HUES48 (cell line): Measurements from ENCODE around the gene KLHL21.
"Not testable (repeated sequence)": the region's sequence is repeated elsewhere in the genome, so short reads cannot be mapped to it uniquely, and the experiment has no call there.

ENCODE experiments used
- H3K27ac ChIP-seq: one replicate; pipeline ENCODE4 v1.7.0; 2013; ENCODE audit warnings: low read depth, low read length, inconsistent platforms
- H3K27me3 ChIP-seq: 2 replicates; pipeline ENCODE4 v1.6.1; 2013; ENCODE audit warnings: mild to moderate bottlenecking, low read length; ENCODE audit not compliant: control insufficient read depth, insufficient read depth
- H3K36me3 ChIP-seq: 2 replicates; pipeline ENCODE4 v1.6.1; 2013; ENCODE audit warnings: low read length; ENCODE audit not compliant: control insufficient read depth, insufficient read depth
- H3K4me1 ChIP-seq: 2 replicates; pipeline ENCODE4 v1.6.1; 2013; ENCODE audit warnings: mild to moderate bottlenecking, low read length; ENCODE audit not compliant: control insufficient read depth, insufficient read depth
- H3K4me3 ChIP-seq: 2 replicates; pipeline ENCODE4 v1.5.1; 2013; ENCODE audit warnings: mild to moderate bottlenecking, low read depth, low read length
- H3K9ac ChIP-seq: 2 replicates; pipeline ENCODE4 v1.6.1; 2013; ENCODE audit warnings: mild to moderate bottlenecking, low read depth, low read length, moderate library complexity
- H3K9me3 ChIP-seq: 2 replicates; pipeline ENCODE4 v1.6.1; 2013; ENCODE audit warnings: low read length; ENCODE audit not compliant: control insufficient read depth, insufficient read depth

Gene KLHL21

DNA sequence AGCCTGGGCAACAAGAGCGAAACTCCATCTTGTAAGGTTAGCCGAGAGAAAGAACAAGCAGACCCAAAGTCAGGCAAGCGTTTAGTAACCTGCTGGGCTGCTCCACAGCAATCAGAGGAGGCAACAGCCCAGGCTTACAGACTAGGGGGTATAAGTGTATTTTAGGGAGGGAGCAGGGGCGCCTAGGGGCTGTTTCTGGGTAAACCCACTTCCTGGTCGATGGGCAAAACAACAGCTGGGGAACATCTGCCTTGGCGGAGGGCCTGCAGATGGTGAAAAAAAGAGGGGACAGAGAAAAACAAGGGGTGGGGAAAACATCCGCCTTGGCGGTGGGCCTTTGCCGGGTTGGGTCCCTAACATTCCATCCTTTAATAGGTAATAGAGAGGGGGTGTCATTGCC is 42.4 kb downstream of the KLHL21 start:
- Histone ChIP-seq H3K4me3 (no peak overlapping the region), H3K27me3 (peaks cover 6% of the 10 kb centered on the region), H3K9me3 (no peaks in the 10 kb centered on the region), H3K36me3 (no peaks in the 10 kb centered on the region), H3K27ac (no peak overlapping the region), H3K9ac (no peak overlapping the region), H3K4me1 (no peaks in the 10 kb centered on the region)

DNA sequence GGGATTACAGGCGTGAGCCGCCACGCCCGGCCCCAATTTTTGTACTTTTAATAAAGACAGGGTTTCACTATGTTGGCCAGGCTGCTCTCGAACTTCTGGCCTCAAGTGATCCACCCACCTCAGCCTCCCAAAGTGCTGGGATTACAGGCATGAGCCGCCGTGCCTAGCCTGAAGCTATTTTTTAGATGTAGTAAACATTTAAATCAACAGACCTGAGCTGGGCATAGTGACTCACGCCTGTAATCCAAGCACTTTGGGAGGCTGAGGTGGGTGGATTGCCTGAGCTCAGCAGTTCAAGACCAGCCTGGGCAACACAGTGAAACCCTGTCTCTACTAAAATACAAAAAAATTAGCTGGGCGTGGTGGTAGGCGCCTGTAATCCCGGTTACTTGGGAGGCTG is 43.5 kb downstream of the KLHL21 start:
- H3K4me1 ChIP-seq, H3K27me3 ChIP-seq, H3K9me3 ChIP-seq, H3K9ac ChIP-seq, H3K4me3 ChIP-seq, H3K36me3 ChIP-seq, H3K27ac ChIP-seq: not testable (repeated sequence)

DNA sequence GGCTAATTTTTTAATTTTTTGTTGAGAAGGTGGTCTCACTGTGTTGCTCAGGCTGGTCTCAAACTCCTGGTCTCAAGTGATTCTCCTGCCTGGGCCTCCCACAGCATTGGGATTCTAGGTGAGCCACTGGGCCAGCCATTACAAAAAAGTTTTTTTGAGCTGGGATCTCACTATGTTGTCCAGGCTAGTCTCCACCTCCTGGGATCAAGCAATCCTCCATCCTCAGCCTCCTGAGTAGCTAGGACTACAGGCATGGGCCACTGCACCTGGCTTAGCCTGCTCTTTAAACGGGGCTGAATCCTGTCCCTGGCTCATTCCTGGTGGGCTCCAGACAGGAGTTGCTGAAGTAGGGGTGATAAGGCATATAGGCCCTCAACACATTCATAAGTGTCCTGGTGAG is 45.1 kb downstream of the KLHL21 start:
- Histone ChIP-seq H3K9ac (no peak overlapping the region), H3K27ac (no peak overlapping the region), H3K27me3 (no peaks in the 10 kb centered on the region), H3K9me3 (no peaks in the 10 kb centered on the region), H3K4me1 (peaks cover 5% of the 10 kb centered on the region), H3K4me3 (no peak overlapping the region), H3K36me3 (no peaks in the 10 kb centered on the region)

DNA sequence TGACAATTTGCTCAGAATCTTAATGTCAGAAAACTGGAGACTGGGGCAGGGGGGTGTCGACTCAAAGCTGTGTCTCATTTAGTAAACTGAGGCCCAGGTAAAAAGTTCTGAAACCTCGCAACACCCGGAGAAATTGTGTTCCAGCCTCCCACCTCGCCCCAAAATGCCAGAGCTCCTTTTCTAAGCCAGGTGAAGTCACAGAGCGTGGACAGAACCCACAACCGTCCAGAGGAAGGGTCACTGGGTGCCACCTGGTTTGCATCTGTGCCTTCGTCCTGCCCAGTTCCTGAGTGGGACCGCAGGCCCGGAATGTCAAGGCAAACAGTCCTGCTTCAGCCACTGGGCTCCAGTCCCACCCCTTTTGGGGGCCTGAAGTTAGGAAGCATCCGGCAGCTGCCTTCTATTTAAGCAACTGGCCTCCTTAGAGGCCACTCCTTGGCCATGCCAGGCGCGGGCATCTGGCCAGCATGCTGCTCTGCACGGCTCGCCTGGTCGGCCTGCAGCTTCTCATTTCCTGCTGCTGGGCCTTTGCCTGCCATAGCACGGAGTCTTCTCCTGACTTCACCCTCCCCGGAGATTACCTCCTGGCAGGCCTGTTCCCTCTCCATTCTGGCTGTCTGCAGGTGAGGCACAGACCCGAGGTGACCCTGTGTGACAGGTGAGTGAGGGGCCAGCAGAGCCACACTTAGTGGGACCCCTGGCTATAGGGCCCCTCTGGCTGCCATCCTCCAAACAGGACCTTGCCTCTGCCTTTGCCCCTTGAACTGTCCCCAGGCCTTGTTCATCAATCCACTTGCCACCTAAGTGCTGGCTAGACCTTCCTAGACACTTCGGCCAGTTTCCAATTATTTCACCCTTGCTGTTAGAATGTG is 47.5 kb downstream of the KLHL21 start, which contains the start of gene TAS1R1:
TAS1R1 (plus strand) TSS at position 401 of the 872 bp plus-strand sequence; CDS start at position 468, 67 bp downstream.
- Histone ChIP-seq H3K4me1 (peaks cover 5% of the 10 kb centered on the region), H3K27ac (peak within 1 kb of the TSS; percentile 84), H3K27me3 (no peaks in the 10 kb centered on the region), H3K36me3 (peaks cover 14% of the 10 kb centered on the region), H3K4me3 (peak within 1 kb of the TSS; percentile 95), H3K9me3 (no peaks in the 10 kb centered on the region), H3K9ac (peak within 1 kb of the TSS; percentile 97)

DNA sequence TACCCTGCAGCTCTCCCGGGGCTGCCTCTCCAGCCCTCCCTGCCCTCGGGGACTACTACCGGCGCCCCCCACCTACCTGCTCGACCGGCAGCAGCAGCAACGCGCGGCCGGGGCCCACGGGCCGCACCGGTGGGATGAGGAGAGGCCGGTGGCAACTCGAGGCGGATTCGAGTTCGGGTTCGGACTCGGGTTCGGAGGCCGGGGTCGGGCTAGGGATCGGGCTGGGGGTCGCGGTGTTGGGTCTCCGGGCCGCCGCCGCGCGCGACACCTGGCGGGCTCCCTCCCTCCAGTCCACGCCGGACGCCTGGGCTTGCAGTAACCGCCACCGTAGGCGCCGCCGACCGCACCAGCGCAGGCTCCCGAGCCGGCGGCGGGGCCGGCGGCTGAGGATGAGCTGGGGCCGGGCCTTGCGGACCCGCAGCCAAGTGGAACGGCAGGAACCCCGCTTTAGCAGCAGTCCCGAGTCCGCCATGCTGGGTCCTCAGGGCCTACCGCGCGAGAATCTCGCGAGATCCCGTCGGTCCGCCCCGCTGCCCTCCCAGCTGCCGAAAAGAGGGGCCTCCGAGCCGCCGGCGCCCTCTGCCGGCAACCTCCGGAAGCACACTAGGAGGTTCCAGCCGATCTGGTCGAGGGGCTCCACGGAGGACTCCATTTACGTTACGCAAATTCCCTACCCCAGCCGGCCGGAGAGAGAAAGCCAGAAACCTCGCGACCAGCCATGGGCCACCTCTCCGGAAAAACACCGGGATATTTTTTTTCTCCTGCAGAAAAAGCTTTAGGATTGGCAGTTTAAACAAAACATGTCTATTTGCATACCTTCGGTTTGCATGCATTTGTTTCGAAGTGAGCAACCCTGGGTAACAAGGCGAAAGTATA is 48.4 kb downstream of the KLHL21 start, which contains the start of gene NOL9:
NOL9 (minus strand) TSS at position 483 of the 876 bp plus-strand sequence; CDS start at position 472, 11 bp downstream.
- Histone ChIP-seq H3K4me1 (peaks cover 5% of the 10 kb centered on the region), H3K27me3 (no peaks in the 10 kb centered on the region), H3K27ac (peak within 1 kb of the TSS; percentile 84), H3K9me3 (no peaks in the 10 kb centered on the region), H3K4me3 (peak within 1 kb of the TSS; percentile 95), H3K36me3 (peaks cover 21% of the 10 kb centered on the region), H3K9ac (peak within 1 kb of the TSS; percentile 97)

DNA sequence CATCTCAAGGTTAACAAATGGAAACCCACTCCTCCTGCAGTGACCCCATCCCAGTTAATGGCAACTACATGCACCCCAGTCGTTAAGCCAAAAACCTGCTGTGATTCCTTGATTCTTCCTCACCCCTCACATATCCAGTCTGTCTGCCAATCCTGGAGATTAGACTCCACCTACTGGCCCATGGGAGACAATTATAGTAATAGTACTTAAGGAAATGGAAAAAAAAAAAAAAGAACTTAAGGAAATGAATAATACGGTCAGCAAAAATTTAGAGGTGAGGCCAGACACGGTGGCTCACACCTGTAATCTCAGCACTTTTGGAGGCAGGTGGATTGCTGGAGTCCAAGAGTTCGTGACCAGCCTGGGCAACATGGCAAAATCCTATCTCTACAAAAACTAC is 55.4 kb downstream of the KLHL21 start:
- peaks cover 78% of the 10 kb centered on the region for H3K36me3 ChIP-seq
- H3K9ac ChIP-seq: no peak overlapping the region
- no peak overlapping the region for H3K27ac ChIP-seq
- no peaks in the 10 kb centered on the region for H3K27me3 ChIP-seq
- H3K4me1 ChIP-seq: no peaks in the 10 kb centered on the region
- no peaks in the 10 kb centered on the region for H3K9me3 ChIP-seq
- no peak overlapping the region for H3K4me3 ChIP-seq

DNA sequence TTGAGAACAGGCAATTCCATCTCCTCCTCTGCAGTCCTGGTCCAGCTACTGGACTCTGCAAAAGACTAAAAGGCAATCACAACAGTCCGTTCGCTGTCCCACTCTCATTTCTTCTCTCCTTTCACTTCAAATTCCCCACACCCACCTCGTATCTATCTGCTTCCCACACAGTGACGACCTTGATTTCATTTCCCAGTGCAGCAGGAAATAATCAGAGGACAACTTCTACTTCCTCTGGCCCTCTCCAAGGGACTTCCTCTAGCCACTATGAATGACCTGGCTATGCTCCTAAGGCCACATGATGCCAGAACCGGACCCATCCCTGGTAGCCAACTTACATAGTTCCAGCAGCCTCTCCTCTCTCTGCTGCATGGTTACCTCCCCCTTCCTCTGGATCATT is 56.3 kb downstream of the KLHL21 start:
- Histone ChIP-seq H3K36me3 (peaks cover 82% of the 10 kb centered on the region), H3K27me3 (no peaks in the 10 kb centered on the region), H3K9me3 (no peaks in the 10 kb centered on the region), H3K27ac (no peak overlapping the region), H3K4me1 (no peaks in the 10 kb centered on the region), H3K4me3 (no peak overlapping the region), H3K9ac (no peak overlapping the region)

DNA sequence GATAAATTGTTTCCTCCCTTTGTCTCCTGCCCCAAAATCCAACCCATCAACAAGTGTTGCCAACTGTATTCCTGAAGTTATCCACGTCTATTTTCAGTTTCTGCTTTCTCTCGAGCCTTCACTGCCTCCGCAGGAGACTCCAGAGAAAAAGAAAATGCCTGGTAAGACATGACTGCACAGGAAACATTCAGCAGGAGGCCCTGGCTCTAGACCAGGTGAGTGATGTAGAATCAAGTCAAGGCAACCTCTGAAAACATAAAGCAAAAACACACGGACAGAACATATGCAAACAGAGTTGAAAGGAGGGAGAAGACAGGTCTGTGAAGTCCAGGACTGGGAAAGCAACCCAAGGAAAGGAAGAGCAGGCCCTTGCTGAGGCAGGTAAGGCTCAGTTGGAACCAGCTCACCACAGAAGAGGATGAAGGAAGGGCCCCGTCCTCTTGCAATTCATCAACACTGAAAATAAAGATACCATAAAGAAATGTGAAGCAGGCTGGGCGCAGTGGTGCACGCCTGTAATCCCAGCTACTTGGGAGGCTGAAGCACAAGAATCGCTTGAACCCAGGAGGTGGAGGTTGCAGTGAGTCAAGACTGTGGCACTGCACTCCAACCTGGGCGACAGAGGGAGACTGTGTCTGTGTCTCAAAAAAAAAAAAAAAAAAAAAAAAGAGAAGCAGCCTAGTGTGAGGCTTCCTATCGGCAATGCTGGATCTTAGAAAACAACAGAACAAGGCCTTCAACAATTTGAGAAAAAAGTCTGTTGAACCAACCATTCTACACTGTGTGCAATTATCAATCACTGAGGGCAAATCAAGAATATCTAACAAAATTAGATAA is 57.2 kb downstream of the KLHL21 start:
- no peaks in the 10 kb centered on the region for H3K27me3 ChIP-seq
- H3K9ac ChIP-seq: no peak overlapping the region
- no peaks in the 10 kb centered on the region for H3K4me1 ChIP-seq
- no peaks in the 10 kb centered on the region for H3K9me3 ChIP-seq
- H3K27ac ChIP-seq: no peak overlapping the region
- peaks cover 83% of the 10 kb centered on the region for H3K36me3 ChIP-seq
- H3K4me3 ChIP-seq: no peak overlapping the region

DNA sequence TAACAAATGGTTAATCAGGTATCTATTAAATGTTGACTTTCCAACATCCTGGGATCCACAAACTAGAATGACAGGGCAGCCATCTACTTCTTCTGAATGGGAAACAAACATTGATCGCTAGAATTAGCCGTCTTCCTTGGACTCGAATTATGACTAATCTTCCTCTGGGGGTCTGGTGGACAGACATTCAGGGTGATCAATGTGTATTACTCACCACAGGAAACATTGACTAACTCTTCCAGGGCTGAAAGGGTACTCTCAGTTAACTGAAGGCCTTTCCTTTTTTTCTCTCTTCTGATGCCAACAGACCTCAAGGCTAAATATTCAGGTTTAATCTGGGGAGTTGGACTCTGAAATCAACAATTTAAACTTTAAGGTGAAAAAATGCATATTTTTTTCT is 57.8 kb downstream of the KLHL21 start:
- H3K36me3 ChIP-seq: peaks cover 81% of the 10 kb centered on the region
- no peaks in the 10 kb centered on the region for H3K27me3 ChIP-seq
- no peaks in the 10 kb centered on the region for H3K9me3 ChIP-seq
- no peak overlapping the region for H3K27ac ChIP-seq
- no peak overlapping the region for H3K4me3 ChIP-seq
- no peak overlapping the region for H3K9ac ChIP-seq
- no peaks in the 10 kb centered on the region for H3K4me1 ChIP-seq
